Mesendoderm (in vitro differentiated cells): ENCODE results near the gene CD52.

Experiments used
- DNase-seq: peaks from one replicate; pipeline ENCODE4 v3.0.0; 2013
- H2AK5ac ChIP-seq: 2 replicates; pipeline ENCODE4 v1.6.1; 2013; ENCODE audit warnings: low read length, inconsistent platforms
- H2BK120ac ChIP-seq: 2 replicates; pipeline ENCODE4 v1.6.1; 2013; ENCODE audit warnings: low read depth, mild to moderate bottlenecking, low read length, moderate library complexity, mixed read lengths
- H2BK15ac ChIP-seq: replicated peaks from 2 replicates; pipeline ENCODE4 v1.6.1; 2013; ENCODE audit warnings: low read depth, mild to moderate bottlenecking, moderate library complexity
- H2BK5ac ChIP-seq: 2 replicates; pipeline ENCODE4 v1.6.1; 2013; ENCODE audit warnings: low read length, inconsistent platforms
- H3K18ac ChIP-seq: 2 replicates; pipeline ENCODE4 v1.6.1; 2013; ENCODE audit warnings: mild to moderate bottlenecking, low read length, mixed read lengths
- H3K23ac ChIP-seq: one replicate; pipeline ENCODE4 v1.6.1; 2013; ENCODE audit warnings: low read length
- H3K27ac ChIP-seq: 2 replicates; pipeline ENCODE4 v1.5.1; 2013; ENCODE audit warnings: low read depth, mild to moderate bottlenecking, inconsistent platforms, low read length, moderate library complexity
- H3K27me3 ChIP-seq: 2 replicates; pipeline ENCODE4 v1.6.1; 2013; ENCODE audit warnings: low read length, control low read depth, mild to moderate bottlenecking, inconsistent platforms; ENCODE audit not compliant: insufficient read depth, poor library complexity
- H3K36me3 ChIP-seq: 2 replicates; pipeline ENCODE4 v1.6.1; 2013; ENCODE audit warnings: low read length, inconsistent platforms; ENCODE audit not compliant: control insufficient read depth, insufficient read depth
- H3K4ac ChIP-seq: one replicate; pipeline ENCODE4 v1.6.1; 2013; ENCODE audit warnings: low read depth, mild to moderate bottlenecking, low read length, moderate library complexity
- H3K4me1 ChIP-seq: 2 replicates; pipeline ENCODE4 v1.6.1; 2013; ENCODE audit warnings: low read depth, low read length, inconsistent platforms; ENCODE audit not compliant: control insufficient read depth
- H3K4me2 ChIP-seq: 2 replicates; pipeline ENCODE4 v1.6.1; 2013; ENCODE audit warnings: low read length
- H3K4me3 ChIP-seq: 2 replicates; pipeline ENCODE4 v1.5.1; 2013; ENCODE audit warnings: mild to moderate bottlenecking, low read length
- H3K56ac ChIP-seq: one replicate; pipeline ENCODE4 v1.6.1; 2013; ENCODE audit warnings: low read length
- H3K79me1 ChIP-seq: 2 replicates; pipeline ENCODE4 v1.6.1; 2013; ENCODE audit warnings: low read length, inconsistent platforms
- H3K79me2 ChIP-seq: 2 replicates; pipeline ENCODE4 v1.6.1; 2013; ENCODE audit warnings: mild to moderate bottlenecking, low read length; ENCODE audit not compliant: control insufficient read depth, insufficient read depth
- H3K9ac ChIP-seq: 2 replicates; pipeline ENCODE4 v1.6.1; 2013; ENCODE audit warnings: low read length, inconsistent platforms
- H4K5ac ChIP-seq: one replicate; pipeline ENCODE4 v1.6.1; 2013; ENCODE audit warnings: low read length
- H4K8ac ChIP-seq: one replicate; pipeline ENCODE4 v1.6.1; 2013; ENCODE audit warnings: low read depth, mild to moderate bottlenecking, control low read depth, low read length, moderate library complexity
- WGBS: extraction: QIAGEN DNeasy Blood & Tissue Kit; methylation state at CpG from one replicate; pipeline ENCODE4 v1.1.7; 2013; ENCODE audit warnings: low lambda C conversion rate, missing lambda C conversion rate; ENCODE audit not compliant: insufficient coverage; ENCODE audit errors: extremely low coverage; 5-methylcytosine and 5-hydroxymethylcytosine counted together

The CD52 gene

DNA sequence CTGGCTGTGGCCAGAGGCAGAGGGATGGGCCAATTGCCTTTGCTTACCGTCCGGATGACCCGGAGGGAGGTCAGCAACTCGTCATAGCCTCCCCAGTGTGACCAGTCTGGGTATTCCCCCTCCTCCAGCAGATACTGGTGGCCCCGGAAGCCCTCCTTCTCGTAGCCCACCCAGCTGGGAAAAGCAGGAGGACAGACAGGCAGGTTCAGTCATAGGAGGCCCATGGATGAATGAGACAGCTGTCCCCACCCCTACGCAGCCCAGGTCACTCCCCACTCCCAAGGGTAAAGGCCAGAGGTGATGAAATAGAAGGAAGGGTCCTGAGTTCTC, 19.4 kb downstream of the CD52 start:
- H3K27me3 ChIP-seq, result no peaks in the 10 kb centered on the region
- no peak overlapping the region for H2BK15ac ChIP-seq
- DNase-seq, result no peak
- no peak overlapping the region for H4K5ac ChIP-seq
- no CpG with 5 or more reads among the region's 7 CpGs for WGBS
- H2AK5ac ChIP-seq, result no peak overlapping the region
- H3K23ac ChIP-seq, result no peak overlapping the region
- H4K8ac ChIP-seq, result no peak overlapping the region
- H3K9ac ChIP-seq, result no peak overlapping the region
- no peaks in the 10 kb centered on the region for H3K36me3 ChIP-seq
- H3K4me1 ChIP-seq, result no peaks in the 10 kb centered on the region
- no peak overlapping the region for H3K4me3 ChIP-seq
- H3K27ac ChIP-seq, result no peak overlapping the region
- H3K4ac ChIP-seq, result no peak overlapping the region
- no peak overlapping the region for H2BK120ac ChIP-seq
- H2BK5ac ChIP-seq, result no peak overlapping the region
- H3K79me2 ChIP-seq, result no peaks in the 10 kb centered on the region
- H3K79me1 ChIP-seq, result no peaks in the 10 kb centered on the region
- no peak overlapping the region for H3K18ac ChIP-seq
- no peak overlapping the region for H3K56ac ChIP-seq
- no peak overlapping the region for H3K4me2 ChIP-seq

DNA sequence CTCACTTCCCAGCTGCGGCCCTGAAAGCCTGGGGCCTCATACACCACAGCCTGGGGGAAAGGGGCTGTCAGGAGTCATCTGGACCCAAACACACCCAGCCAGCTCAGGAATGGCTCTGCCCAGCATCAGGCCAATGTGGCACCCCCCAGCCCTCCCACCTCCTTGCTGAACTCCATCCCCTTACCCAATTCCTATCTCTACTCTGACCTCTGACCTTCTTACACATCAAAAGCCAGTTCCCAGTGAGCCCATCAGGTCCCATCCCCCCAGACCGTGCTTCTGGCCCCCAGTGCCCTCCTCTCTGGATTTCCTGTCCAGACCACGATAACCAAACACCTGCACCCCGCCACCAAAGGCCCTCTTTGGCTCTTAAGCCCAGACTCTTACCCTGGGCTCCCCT, 19.9 kb downstream of the CD52 start:
- no peak overlapping the region for H4K5ac ChIP-seq
- no peak overlapping the region for H3K4ac ChIP-seq
- no peaks in the 10 kb centered on the region for H3K79me1 ChIP-seq
- DNase-seq, result no peak
- no peak overlapping the region for H3K18ac ChIP-seq
- no peak overlapping the region for H3K23ac ChIP-seq
- H2BK5ac ChIP-seq, result no peak overlapping the region
- no peak overlapping the region for H4K8ac ChIP-seq
- H2BK120ac ChIP-seq, result no peak overlapping the region
- no peak overlapping the region for H3K27ac ChIP-seq
- H2AK5ac ChIP-seq, result no peak overlapping the region
- no peaks in the 10 kb centered on the region for H3K79me2 ChIP-seq
- no peak overlapping the region for H3K4me3 ChIP-seq
- H3K56ac ChIP-seq, result no peak overlapping the region
- H3K36me3 ChIP-seq, result no peaks in the 10 kb centered on the region
- WGBS, result no CpG with 5 or more reads among the region's 4 CpGs
- H2BK15ac ChIP-seq, result no peak overlapping the region
- H3K4me1 ChIP-seq, result no peaks in the 10 kb centered on the region
- H3K9ac ChIP-seq, result no peak overlapping the region
- H3K4me2 ChIP-seq, result no peak overlapping the region
- H3K27me3 ChIP-seq, result no peaks in the 10 kb centered on the region

DNA sequence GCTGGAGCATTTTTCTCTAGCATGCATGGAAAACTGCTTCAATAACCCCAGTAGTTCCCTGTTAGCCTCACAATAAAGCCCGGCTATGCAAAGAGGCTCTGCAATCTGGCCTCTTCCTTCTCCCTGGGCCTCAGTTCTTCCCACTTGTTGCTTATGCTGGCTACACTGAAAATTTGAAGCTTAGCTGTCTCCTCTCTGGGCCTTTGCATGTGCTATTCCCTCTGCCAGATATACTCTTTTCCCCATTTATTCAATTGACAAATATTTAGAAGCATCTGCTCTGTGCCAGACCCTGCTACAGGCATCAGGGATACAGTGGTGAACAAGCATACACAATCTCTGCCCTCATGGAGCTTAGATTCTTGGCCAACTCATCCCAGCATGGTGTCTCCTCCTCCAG, 20.9 kb downstream of the CD52 start:
- no peak overlapping the region for H3K18ac ChIP-seq
- no CpG with 5 or more reads among the region's 1 CpG for WGBS
- no peak overlapping the region for H2BK120ac ChIP-seq
- no peak overlapping the region for H3K9ac ChIP-seq
- no peak overlapping the region for H3K27ac ChIP-seq
- no peaks in the 10 kb centered on the region for H3K79me2 ChIP-seq
- no peak overlapping the region for H3K4me3 ChIP-seq
- DNase-seq, result no peak
- H3K4me2 ChIP-seq, result no peak overlapping the region
- no peaks in the 10 kb centered on the region for H3K27me3 ChIP-seq
- no peaks in the 10 kb centered on the region for H3K36me3 ChIP-seq
- no peak overlapping the region for H4K8ac ChIP-seq
- no peak overlapping the region for H3K56ac ChIP-seq
- no peaks in the 10 kb centered on the region for H3K4me1 ChIP-seq
- no peak overlapping the region for H3K23ac ChIP-seq
- no peak overlapping the region for H4K5ac ChIP-seq
- H2AK5ac ChIP-seq, result no peak overlapping the region
- no peak overlapping the region for H3K4ac ChIP-seq
- no peak overlapping the region for H2BK15ac ChIP-seq
- no peaks in the 10 kb centered on the region for H3K79me1 ChIP-seq
- H2BK5ac ChIP-seq, result no peak overlapping the region

DNA sequence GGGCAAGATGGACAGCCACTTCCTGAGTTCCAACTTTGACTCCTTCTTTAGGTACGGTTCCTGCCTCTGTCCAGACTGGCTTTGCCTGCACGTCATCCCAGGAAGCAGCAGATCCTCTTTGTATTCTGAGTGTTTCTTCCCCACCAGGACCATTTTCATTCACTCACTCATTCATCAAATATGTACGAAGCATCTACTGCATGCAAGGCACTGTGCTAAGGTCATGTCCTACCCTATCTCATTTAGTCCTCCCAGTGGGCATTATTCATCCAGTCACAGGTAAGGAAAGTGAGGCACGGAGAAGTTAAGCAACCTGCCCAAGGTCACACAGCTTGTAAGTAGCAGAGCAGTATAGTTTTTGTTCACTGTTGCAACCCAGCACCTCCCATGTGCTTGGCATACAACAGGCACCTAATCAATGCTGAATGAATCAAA, 22.3 kb downstream of the CD52 start:
- Histone ChIP-seq H3K9ac (no peak overlapping the region), H4K8ac (no peak overlapping the region), H3K36me3 (no peaks in the 10 kb centered on the region), H3K79me1 (no peaks in the 10 kb centered on the region), H3K4me3 (no peak overlapping the region), H2BK15ac (no peak overlapping the region), H3K4ac (no peak overlapping the region), H3K4me2 (no peak overlapping the region), H3K23ac (no peak overlapping the region), H2BK5ac (no peak overlapping the region), H4K5ac (no peak overlapping the region), H3K79me2 (no peaks in the 10 kb centered on the region), H2BK120ac (no peak overlapping the region), H3K27me3 (no peaks in the 10 kb centered on the region), H3K56ac (no peak overlapping the region), H3K4me1 (no peaks in the 10 kb centered on the region), H3K27ac (no peak overlapping the region), H3K18ac (no peak overlapping the region), H2AK5ac (no peak overlapping the region)
- WGBS, result no CpG with 5 or more reads among the region's 4 CpGs
- DNase-seq, result no peak

DNA sequence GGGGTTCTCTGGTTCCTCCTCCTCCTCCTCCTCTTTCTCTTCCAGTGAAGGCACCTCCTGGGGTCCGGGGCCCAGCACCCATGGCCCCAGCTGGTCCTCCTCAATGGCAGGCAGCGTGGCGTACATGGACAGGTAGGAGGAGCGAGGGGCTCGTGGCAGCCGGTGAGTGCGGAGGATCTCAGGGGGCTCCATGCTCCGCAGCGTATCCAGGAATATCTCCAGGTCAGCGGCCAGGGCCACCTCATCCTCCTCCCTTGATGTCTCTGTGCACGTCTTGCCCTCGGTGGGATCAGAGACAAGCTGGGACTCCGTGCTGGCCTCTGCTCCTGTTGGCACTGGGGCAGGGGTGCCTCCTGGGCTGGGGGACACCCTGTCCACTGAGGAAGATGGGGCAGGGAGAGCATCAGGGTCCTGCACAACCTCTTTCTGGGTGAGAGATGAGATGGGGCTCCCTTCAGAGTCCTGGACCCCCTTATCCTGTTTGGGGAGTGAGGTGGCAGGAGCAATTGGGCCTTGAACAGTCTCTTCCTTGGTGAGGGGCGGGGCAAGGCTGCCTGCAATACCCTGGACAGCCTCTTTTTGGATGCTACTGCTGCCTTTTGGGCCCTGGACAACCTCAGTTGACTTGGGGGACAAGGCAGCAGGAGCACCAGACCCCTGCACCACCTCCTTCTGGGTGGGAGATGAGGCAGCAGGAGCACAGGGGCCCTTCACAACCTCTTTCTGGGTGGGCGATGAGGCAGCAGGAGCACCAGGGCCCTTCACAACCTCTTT, 26.6 kb downstream of the CD52 start:
- WGBS, result no CpG with 5 or more reads among the region's 15 CpGs
- Histone ChIP-seq H3K27me3 (no peaks in the 10 kb centered on the region), H3K27ac (no peak overlapping the region), H3K18ac (no peak overlapping the region), H4K5ac (no peak overlapping the region), H3K9ac (no peak overlapping the region), H3K4me3 (no peak overlapping the region), H3K56ac (no peak overlapping the region), H3K36me3 (no peaks in the 10 kb centered on the region), H3K79me2 (no peaks in the 10 kb centered on the region), H3K79me1 (no peaks in the 10 kb centered on the region), H2BK5ac (no peak overlapping the region), H3K23ac (no peak overlapping the region), H2BK15ac (no peak overlapping the region), H2BK120ac (no peak overlapping the region), H3K4ac (no peak overlapping the region), H3K4me2 (no peak overlapping the region), H3K4me1 (no peaks in the 10 kb centered on the region), H2AK5ac (no peak overlapping the region), H4K8ac (no peak overlapping the region)
- DNase-seq, result no peak

DNA sequence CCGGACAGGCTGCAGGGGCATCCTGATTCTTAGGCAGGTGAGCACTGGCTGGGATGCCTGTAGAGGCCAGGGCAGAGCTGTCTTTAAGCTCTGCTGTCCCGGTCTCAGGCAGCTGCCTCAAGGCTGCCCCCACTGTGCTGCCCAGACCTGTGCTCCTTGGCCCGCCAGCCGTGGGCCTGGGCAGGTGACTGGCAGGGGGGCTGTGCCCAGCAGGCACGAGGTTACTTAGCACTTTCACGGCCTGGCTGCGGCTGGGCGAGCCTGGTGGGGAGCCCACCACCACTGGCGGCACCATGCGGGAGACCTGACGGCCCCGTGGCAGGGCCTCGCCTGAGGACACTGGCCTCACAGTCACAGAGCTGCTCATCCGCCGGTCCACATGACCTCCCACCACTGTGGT, 28.0 kb downstream of the CD52 start:
- no peaks in the 10 kb centered on the region for H3K79me1 ChIP-seq
- H2BK120ac ChIP-seq, result no peak overlapping the region
- H3K18ac ChIP-seq, result no peak overlapping the region
- no peak overlapping the region for H3K23ac ChIP-seq
- no peak overlapping the region for H3K4me2 ChIP-seq
- no peaks in the 10 kb centered on the region for H3K36me3 ChIP-seq
- no peak overlapping the region for H3K4me3 ChIP-seq
- H4K5ac ChIP-seq, result no peak overlapping the region
- DNase-seq, result no peak
- H3K79me2 ChIP-seq, result no peaks in the 10 kb centered on the region
- H3K9ac ChIP-seq, result no peak overlapping the region
- no peaks in the 10 kb centered on the region for H3K27me3 ChIP-seq
- WGBS, result no CpG with 5 or more reads among the region's 15 CpGs
- no peak overlapping the region for H3K27ac ChIP-seq
- no peak overlapping the region for H2BK15ac ChIP-seq
- no peak overlapping the region for H4K8ac ChIP-seq
- no peak overlapping the region for H3K4ac ChIP-seq
- no peak overlapping the region for H3K56ac ChIP-seq
- H2BK5ac ChIP-seq, result no peak overlapping the region
- no peak overlapping the region for H2AK5ac ChIP-seq
- H3K4me1 ChIP-seq, result peaks cover 2% of the 10 kb centered on the region
